IPS-20b (cell line): ENCODE data around the gene MAIP1.

Experiments used
- H3K27ac ChIP-seq: one replicate; pipeline ENCODE4 v1.5.1; 2013; ENCODE audit warnings: low read length
- H3K27me3 ChIP-seq: 2 replicates; pipeline ENCODE4 v1.6.1; 2013; ENCODE audit warnings: mild to moderate bottlenecking, low read length, inconsistent platforms; ENCODE audit not compliant: insufficient read depth
- H3K36me3 ChIP-seq: 2 replicates; pipeline ENCODE4 v1.6.1; 2013; ENCODE audit warnings: low read depth, mild to moderate bottlenecking, inconsistent platforms, low read length, moderate library complexity; ENCODE audit not compliant: insufficient read depth
- H3K4me1 ChIP-seq: 2 replicates; pipeline ENCODE4 v1.6.1; 2013; ENCODE audit warnings: mild to moderate bottlenecking, control low read depth, inconsistent platforms, low read length, moderate library complexity; ENCODE audit not compliant: insufficient read depth
- H3K4me3 ChIP-seq: 2 replicates; pipeline ENCODE4 v1.5.1; 2013; ENCODE audit warnings: mild to moderate bottlenecking, low read length, inconsistent platforms
- H3K9ac ChIP-seq: 2 replicates; pipeline ENCODE4 v1.6.1; 2013; ENCODE audit warnings: low read depth, mild to moderate bottlenecking, inconsistent platforms, low read length, moderate library complexity
- H3K9me3 ChIP-seq: 2 replicates; pipeline ENCODE4 v1.6.1; 2013; ENCODE audit warnings: mild to moderate bottlenecking, low read depth, low read length, inconsistent platforms; ENCODE audit not compliant: insufficient read depth

MAIP1 gene

DNA sequence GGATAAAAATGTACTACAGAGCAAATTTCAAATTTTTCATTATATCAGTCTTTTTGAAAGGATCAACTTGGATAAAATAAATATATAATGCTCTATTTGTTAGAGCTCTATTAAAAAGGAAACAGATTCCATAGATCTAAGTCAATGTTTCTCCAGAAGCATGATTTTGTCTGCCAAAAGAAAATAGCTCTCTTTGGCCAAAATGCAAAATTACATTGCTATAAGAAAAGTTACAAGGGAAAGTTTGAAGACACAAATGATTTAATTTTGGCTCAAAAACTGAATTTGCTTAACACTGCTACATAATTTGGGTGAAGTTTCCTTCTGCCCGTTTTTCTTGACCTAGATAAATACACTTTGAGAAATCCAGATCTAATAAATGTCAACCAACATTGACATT lies 28.6 kb upstream of the MAIP1 start:
- Histone ChIP-seq H3K9ac (no peak overlapping the region), H3K27me3 (no peaks in the 10 kb centered on the region), H3K4me3 (no peak overlapping the region), H3K36me3 (peaks cover 56% of the 10 kb centered on the region), H3K9me3 (no peaks in the 10 kb centered on the region), H3K27ac (no peak overlapping the region), H3K4me1 (peaks cover 25% of the 10 kb centered on the region; the same call in 1 of the 2 replicates)

GRCh38 chr2:199928226-199928625 lies 27.2 kb upstream of the MAIP1 start:
- H3K9me3 ChIP-seq = no peaks in the 10 kb centered on the region
- peak overlapping the region; percentile 3; the same call in 1 of the 2 replicates for H3K4me3 ChIP-seq
- no peaks in the 10 kb centered on the region for H3K27me3 ChIP-seq
- H3K27ac ChIP-seq = peak overlapping the region; percentile 30
- peaks cover 65% of the 10 kb centered on the region for H3K36me3 ChIP-seq
- H3K9ac ChIP-seq = no peak overlapping the region
- peaks cover 25% of the 10 kb centered on the region; the same call in 1 of the 2 replicates for H3K4me1 ChIP-seq

DNA sequence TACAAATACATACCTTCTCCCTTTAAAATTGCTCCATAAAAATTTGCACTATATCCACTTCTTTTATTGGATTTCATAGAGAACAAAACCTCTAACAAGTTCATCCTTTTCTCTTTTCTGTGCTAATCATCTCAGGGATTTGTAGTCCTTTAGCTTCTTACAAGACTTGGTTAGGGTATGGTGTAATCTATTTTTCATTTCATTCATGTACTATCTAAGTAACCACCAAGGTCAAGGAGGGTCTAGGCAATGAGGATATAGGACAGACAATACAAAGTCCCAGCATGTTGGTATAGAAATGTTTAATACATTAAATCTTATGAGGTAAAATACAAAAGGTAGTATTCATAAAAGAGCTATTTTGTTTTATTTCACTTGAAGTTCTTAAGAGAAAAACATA lies 26.8 kb upstream of the MAIP1 start:
- H3K9me3 ChIP-seq = no peaks in the 10 kb centered on the region
- H3K27me3 ChIP-seq = no peaks in the 10 kb centered on the region
- peaks cover 69% of the 10 kb centered on the region for H3K36me3 ChIP-seq
- H3K27ac ChIP-seq = no peak overlapping the region
- H3K9ac ChIP-seq = no peak overlapping the region
- H3K4me3 ChIP-seq = peak overlapping the region; percentile 3; the same call in 1 of the 2 replicates
- peaks cover 25% of the 10 kb centered on the region; the same call in 1 of the 2 replicates for H3K4me1 ChIP-seq

DNA sequence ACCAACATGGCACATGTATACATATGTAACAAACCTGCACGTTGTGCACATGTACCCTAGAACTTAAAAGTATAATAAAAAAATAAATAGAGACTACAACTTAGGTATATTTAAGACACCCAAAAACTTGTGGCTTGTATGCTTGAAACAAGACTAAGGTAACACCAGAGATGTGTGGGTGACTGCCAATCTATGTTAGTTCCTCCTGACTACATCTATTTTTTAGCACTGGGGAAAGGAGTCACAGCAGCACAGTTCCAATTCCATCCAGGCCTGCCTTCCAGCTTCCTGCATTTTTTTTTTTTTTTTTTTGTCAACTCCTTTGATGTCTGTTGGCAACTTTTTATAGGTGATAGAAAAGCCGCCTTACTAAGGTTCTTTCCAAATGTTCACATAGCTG lies 26.1 kb upstream of the MAIP1 start:
- H3K36me3 ChIP-seq = peaks cover 69% of the 10 kb centered on the region
- H3K27me3 ChIP-seq = no peaks in the 10 kb centered on the region
- H3K4me3 ChIP-seq = no peak overlapping the region
- no peak overlapping the region for H3K27ac ChIP-seq
- H3K9me3 ChIP-seq = no peaks in the 10 kb centered on the region
- H3K4me1 ChIP-seq = peaks cover 25% of the 10 kb centered on the region; the same call in 1 of the 2 replicates
- no peak overlapping the region for H3K9ac ChIP-seq

- no peak overlapping the region for H3K9ac ChIP-seq
- no peak overlapping the region for H3K27ac ChIP-seq
- no peak overlapping the region for H3K4me3 ChIP-seq
- H3K9me3 ChIP-seq = no peaks in the 10 kb centered on the region
- no peaks in the 10 kb centered on the region for H3K27me3 ChIP-seq
- peaks cover 16% of the 10 kb centered on the region; the same call in 1 of the 2 replicates for H3K4me1 ChIP-seq
- H3K36me3 ChIP-seq = peaks cover 67% of the 10 kb centered on the region
Measured at GRCh38 chr2:199932312-199932855, 23.0 kb upstream of the MAIP1 start.

DNA sequence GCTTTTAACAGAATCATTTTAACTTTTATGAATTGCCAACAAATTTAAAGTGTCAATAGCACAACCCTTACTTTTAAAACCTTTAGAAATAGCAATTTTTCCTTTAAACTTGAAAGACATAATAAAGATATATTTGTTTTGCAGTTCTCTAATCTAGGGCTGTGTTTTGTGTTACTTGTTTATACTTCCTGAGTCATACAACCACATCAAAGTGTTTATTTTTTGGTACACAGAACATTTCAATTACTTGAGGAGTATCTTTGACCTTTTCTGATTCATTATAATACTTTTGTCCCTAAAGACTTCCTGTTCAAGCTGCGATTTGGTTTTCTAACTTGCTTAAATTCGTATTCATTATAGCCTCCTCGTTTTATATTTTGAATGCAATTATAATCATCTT lies 21.9 kb upstream of the MAIP1 start:
- no peak overlapping the region for H3K4me3 ChIP-seq
- no peaks in the 10 kb centered on the region for H3K27me3 ChIP-seq
- H3K4me1 ChIP-seq = peaks cover 5% of the 10 kb centered on the region; the same call in 1 of the 2 replicates
- H3K9ac ChIP-seq = no peak overlapping the region
- H3K36me3 ChIP-seq = peaks cover 76% of the 10 kb centered on the region
- H3K27ac ChIP-seq = no peak overlapping the region
- H3K9me3 ChIP-seq = no peaks in the 10 kb centered on the region

- H3K27ac ChIP-seq = no peak overlapping the region
- H3K4me1 ChIP-seq = no peaks in the 10 kb centered on the region
- no peaks in the 10 kb centered on the region for H3K27me3 ChIP-seq
- H3K4me3 ChIP-seq = no peak overlapping the region
- H3K9me3 ChIP-seq = no peaks in the 10 kb centered on the region
- H3K36me3 ChIP-seq = peaks cover 85% of the 10 kb centered on the region
- no peak overlapping the region for H3K9ac ChIP-seq
Measured at GRCh38 chr2:199936554-199936953, 18.8 kb upstream of the MAIP1 start.

- Histone ChIP-seq H3K4me3 (no peak overlapping the region), H3K9me3 (no peaks in the 10 kb centered on the region), H3K9ac (no peak overlapping the region), H3K4me1 (no peaks in the 10 kb centered on the region), H3K27me3 (no peaks in the 10 kb centered on the region), H3K36me3 (peaks cover 84% of the 10 kb centered on the region), H3K27ac (no peak overlapping the region)
Measured at GRCh38 chr2:199940373-199940772, 15.0 kb upstream of the MAIP1 start.

DNA sequence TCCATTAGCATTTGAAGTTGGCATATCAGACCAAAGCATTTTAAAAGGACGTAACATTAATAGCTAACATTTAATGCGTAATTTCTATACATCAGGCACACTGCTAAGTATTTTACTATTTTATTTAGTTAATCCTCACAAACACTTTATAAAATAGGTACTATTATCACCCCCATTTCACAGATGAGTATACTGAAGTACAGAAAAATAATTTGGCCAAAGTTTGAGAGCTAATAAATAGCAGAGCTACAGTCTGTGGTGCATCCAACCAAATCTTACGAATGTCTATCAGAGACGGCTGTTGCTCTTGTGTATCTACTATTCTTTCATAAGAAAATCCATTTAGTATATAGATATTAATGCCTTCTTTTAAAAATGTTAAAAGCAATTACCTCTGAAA lies 12.0 kb upstream of the MAIP1 start:
- Histone ChIP-seq H3K9ac (no peak overlapping the region), H3K36me3 (peaks cover 87% of the 10 kb centered on the region), H3K27me3 (no peaks in the 10 kb centered on the region), H3K9me3 (no peaks in the 10 kb centered on the region), H3K4me1 (no peaks in the 10 kb centered on the region), H3K4me3 (no peak overlapping the region), H3K27ac (no peak overlapping the region)

DNA sequence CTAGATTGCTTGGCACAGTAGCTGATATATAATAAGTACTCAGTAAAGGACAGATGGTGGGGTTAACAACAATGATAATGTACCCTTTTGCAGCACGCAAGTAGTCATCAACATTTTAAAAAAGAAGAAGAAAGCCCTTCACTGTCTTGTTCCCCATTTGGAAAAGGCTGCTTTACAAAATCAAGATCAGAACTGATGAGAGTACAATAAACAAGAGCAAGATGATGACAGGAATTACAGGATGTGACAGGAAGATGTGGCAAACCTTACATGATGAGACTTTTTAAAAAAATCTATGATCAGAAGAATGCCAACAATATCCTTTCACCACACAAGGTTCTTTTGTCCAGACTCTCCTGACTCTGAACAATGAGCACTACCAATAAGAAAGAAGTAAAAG lies 9.2 kb upstream of the MAIP1 start:
- Histone ChIP-seq H3K9me3 (no peaks in the 10 kb centered on the region), H3K4me1 (no peaks in the 10 kb centered on the region), H3K27ac (no peak overlapping the region), H3K4me3 (no peak overlapping the region), H3K9ac (no peak overlapping the region), H3K36me3 (peaks cover 89% of the 10 kb centered on the region), H3K27me3 (no peaks in the 10 kb centered on the region)

- Histone ChIP-seq H3K36me3 (peaks cover 84% of the 10 kb centered on the region), H3K4me1 (no peaks in the 10 kb centered on the region), H3K9me3 (no peaks in the 10 kb centered on the region), H3K4me3 (no peak overlapping the region), H3K27ac (no peak overlapping the region), H3K27me3 (no peaks in the 10 kb centered on the region), H3K9ac (no peak overlapping the region)
Measured at GRCh38 chr2:199946836-199947235, 8.5 kb upstream of the MAIP1 start.

- H3K9ac ChIP-seq = no peak overlapping the region
- peaks cover 59% of the 10 kb centered on the region for H3K36me3 ChIP-seq
- H3K9me3 ChIP-seq = no peaks in the 10 kb centered on the region
- H3K27me3 ChIP-seq = no peaks in the 10 kb centered on the region
- peaks cover 4% of the 10 kb centered on the region; the same call in 1 of the 2 replicates for H3K4me1 ChIP-seq
- H3K4me3 ChIP-seq = no peak overlapping the region
- H3K27ac ChIP-seq = no peak overlapping the region
Measured at GRCh38 chr2:199950396-199950795, 5.0 kb upstream of the MAIP1 start.
